ENCODE data around the gene RNF186.
"Not testable (repeated sequence)": the region's sequence is repeated elsewhere in the genome, so short reads cannot be mapped to it uniquely, and the experiment has no call there.

The RNF186 gene

GRCh38 chr1:19824036-19824435 is 9.0 kb upstream of the RNF186 start:
- DNase-seq = no peak

GRCh38 chr1:19819701-19820100 is 4.6 kb upstream of the RNF186 start:
- no peak for DNase-seq

GRCh38 chr1:19818324-19818723 is 3.2 kb upstream of the RNF186 start:
- DNase-seq = no peak

GRCh38 chr1:19817160-19817559 is 2.1 kb upstream of the RNF186 start:
- no peak for DNase-seq

- not testable (repeated sequence) for DNase-seq
Observed at GRCh38 chr1:19816737-19817086, 1.6 kb upstream of the RNF186 start.

GRCh38 chr1:19815801-19816736 is 986 bp upstream of the RNF186 start:
- DNase-seq = peak; percentile 60 to 86 (median 83)

- peak in 1 of 3 experiments; percentile 17 for DNase-seq
Observed at GRCh38 chr1:19814244-19814661, 830 bp downstream of the RNF186 start.

GRCh38 chr1:19813643-19813960 is 1.5 kb downstream of the RNF186 start:
- DNase-seq = no peak

- DNase-seq = peak in 1 of 3 experiments; percentile 14
Observed at GRCh38 chr1:19812875-19813642, 2.0 kb downstream of the RNF186 start.

GRCh38 chr1:19811206-19811851 is 3.8 kb downstream of the RNF186 start:
- DNase-seq = peak in 1 of 3 experiments; percentile 18

GRCh38 chr1:19809044-19809750 is 5.9 kb downstream of the RNF186 start:
- no peak for DNase-seq

GRCh38 chr1:19808351-19808750 is 6.7 kb downstream of the RNF186 start:
- no peak for DNase-seq

GRCh38 chr1:19804831-19805251 is 10.2 kb downstream of the RNF186 start:
- no peak for DNase-seq

- no peak for DNase-seq
Observed at GRCh38 chr1:19802269-19802668, 12.8 kb downstream of the RNF186 start.

- DNase-seq = peak; percentile 32 to 61 (median 47)
Observed at GRCh38 chr1:19800076-19800804, 14.8 kb downstream of the RNF186 start.

GRCh38 chr1:19799230-19800075 is 15.6 kb downstream of the RNF186 start, which contains the start of gene TMCO4:
Gene TMCO4 (minus strand): TSS chr1:19799916. CDS start chr1:19780758, 19,158 bp downstream.
- peak in 2 of 3 experiments; percentile 40 to 47 for DNase-seq

- no peak for DNase-seq
Observed at GRCh38 chr1:19798486-19799229, 16.4 kb downstream of the RNF186 start.

GRCh38 chr1:19797827-19798226 is 17.3 kb downstream of the RNF186 start:
- no peak for DNase-seq

- no peak for DNase-seq
Observed at GRCh38 chr1:19794583-19794982, 20.5 kb downstream of the RNF186 start.

GRCh38 chr1:19793360-19794046 is 21.6 kb downstream of the RNF186 start:
- no peak for DNase-seq
